GM19023 (cell line): ENCODE data around the gene ZNF836.
A peak's percentile ranks its signal among the peaks of the same experiment; 100 is the strongest.
"Not testable (repeated sequence)": the region's sequence is repeated elsewhere in the genome, so short reads cannot be mapped to it uniquely, and the experiment has no call there.

ENCODE experiments used
- ATAC-seq: cut with Tn5 transposase; IDR thresholded peaks from one replicate; pipeline ENCODE4 v1.9.1; 2021; ENCODE audit warnings: mild to moderate bottlenecking, moderate library complexity; ENCODE audit not compliant: unreplicated experiment

The ZNF836 gene

GRCh38 chr19:52171321-52172169 is at the start of gene ZNF836:
ZNF836 (minus strand) TSS chr19:52171621; CDS start chr19:52168072, 3,549 bp downstream.
- ATAC-seq = peak; percentile 72

GRCh38 chr19:52221031-52221430 is 49.6 kb upstream of the ZNF836 start:
- ATAC-seq = no peak

- ATAC-seq = no peak
Observed at GRCh38 chr19:52219611-52220010, 48.2 kb upstream of the ZNF836 start.

- no peak for ATAC-seq
Observed at GRCh38 chr19:52217576-52217975, 46.2 kb upstream of the ZNF836 start.

- ATAC-seq = no peak
Observed at GRCh38 chr19:52216401-52216800, 45.0 kb upstream of the ZNF836 start.

GRCh38 chr19:52214241-52214640 is 42.8 kb upstream of the ZNF836 start:
- ATAC-seq = no peak

GRCh38 chr19:52212572-52213255 is 41.3 kb upstream of the ZNF836 start:
- no peak for ATAC-seq

GRCh38 chr19:52211926-52212571 is 40.6 kb upstream of the ZNF836 start:
- no peak for ATAC-seq

GRCh38 chr19:52211203-52211602 is 39.8 kb upstream of the ZNF836 start:
- ATAC-seq = no peak

- ATAC-seq = no peak
Observed at GRCh38 chr19:52206481-52206880, 35.1 kb upstream of the ZNF836 start.

GRCh38 chr19:52200755-52201391 is 29.5 kb upstream of the ZNF836 start:
- not testable (repeated sequence) for ATAC-seq

- no peak for ATAC-seq
Observed at GRCh38 chr19:52200044-52200443, 28.6 kb upstream of the ZNF836 start.

GRCh38 chr19:52198678-52199077 is 27.3 kb upstream of the ZNF836 start:
- no peak for ATAC-seq

- ATAC-seq = no peak
Observed at GRCh38 chr19:52197964-52198363, 26.5 kb upstream of the ZNF836 start.

- ATAC-seq = no peak
Observed at GRCh38 chr19:52196256-52196967, 25.0 kb upstream of the ZNF836 start.

GRCh38 chr19:52191951-52192350 is 20.5 kb upstream of the ZNF836 start:
- ATAC-seq = no peak

GRCh38 chr19:52191389-52191788 is 20.0 kb upstream of the ZNF836 start:
- ATAC-seq = no peak

- no peak for ATAC-seq
Observed at GRCh38 chr19:52190487-52191293, 19.3 kb upstream of the ZNF836 start.

- ATAC-seq = peak; percentile 91
Observed at GRCh38 chr19:52189735-52190486, 18.5 kb upstream of the ZNF836 start, which contains the start of gene PPP2R1A. PPP2R1A (plus strand) TSS chr19:52190052; CDS start chr19:52190097, 45 bp downstream.
